ENCODE measurements around the gene DHCR7.

DNA sequence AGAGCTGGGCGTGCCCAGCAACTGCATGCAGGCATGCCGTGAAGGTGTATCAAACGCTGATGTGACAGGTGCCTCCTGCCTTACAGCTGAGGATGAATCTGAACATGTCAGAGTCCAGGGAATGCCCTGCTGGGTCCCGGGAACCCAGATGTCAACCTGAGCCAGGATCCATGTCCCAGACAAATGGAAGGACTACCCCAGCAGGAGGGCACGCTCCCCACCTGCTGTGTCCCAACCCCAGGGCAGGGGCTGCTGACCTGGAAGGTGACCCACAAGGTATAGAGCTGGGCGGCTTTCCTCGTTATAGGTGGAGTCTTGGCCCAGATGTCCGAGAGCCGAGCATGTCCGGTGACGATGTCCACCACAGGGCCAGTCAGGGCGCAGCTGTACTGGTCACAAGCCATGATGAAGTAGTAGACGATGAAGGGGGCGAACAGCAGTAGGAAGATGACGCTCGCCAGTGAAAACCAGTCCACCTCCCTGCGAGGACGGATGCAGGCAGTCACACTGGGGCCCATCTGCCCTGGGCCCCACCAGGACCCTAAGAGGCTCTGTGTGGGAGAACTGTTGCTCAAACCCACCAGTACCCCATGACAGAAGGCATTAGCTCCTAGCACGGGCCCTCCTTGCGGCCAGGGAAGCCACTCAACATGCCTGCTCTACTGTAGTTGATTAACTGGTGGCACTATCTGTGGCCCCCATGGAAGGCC is 4.3 kb downstream of the DHCR7 start:
- TF ChIP-seq, protein P1, sequence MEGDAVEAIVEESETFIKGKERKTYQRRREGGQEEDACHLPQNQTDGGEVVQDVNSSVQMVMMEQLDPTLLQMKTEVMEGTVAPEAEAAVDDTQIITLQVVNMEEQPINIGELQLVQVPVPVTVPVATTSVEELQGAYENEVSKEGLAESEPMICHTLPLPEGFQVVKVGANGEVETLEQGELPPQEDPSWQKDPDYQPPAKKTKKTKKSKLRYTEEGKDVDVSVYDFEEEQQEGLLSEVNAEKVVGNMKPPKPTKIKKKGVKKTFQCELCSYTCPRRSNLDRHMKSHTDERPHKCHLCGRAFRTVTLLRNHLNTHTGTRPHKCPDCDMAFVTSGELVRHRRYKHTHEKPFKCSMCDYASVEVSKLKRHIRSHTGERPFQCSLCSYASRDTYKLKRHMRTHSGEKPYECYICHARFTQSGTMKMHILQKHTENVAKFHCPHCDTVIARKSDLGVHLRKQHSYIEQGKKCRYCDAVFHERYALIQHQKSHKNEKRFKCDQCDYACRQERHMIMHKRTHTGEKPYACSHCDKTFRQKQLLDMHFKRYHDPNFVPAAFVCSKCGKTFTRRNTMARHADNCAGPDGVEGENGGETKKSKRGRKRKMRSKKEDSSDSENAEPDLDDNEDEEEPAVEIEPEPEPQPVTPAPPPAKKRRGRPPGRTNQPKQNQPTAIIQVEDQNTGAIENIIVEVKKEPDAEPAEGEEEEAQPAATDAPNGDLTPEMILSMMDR (IDR thresholded peaks at IDR 0.05; ENCODE audit: low read depth, low read length, poor library complexity, severe bottlenecking) = no peak
- TF ChIP-seq EZH2phosphoT487 (IDR thresholded peaks at IDR 0.05; ENCODE audit: borderline replicate concordance, low read length) = no peak
